GM23248 (cell line): ENCODE results near the gene GATAD2A.

Experiments
- EZH2 ChIP-seq: fragments of 200-600 bp; sonication (generic); IDR thresholded peaks from 2 replicates; pipeline ENCODE4 v1.6.1; 2018; ENCODE audit warnings: antibody characterized with exemption, mild to moderate bottlenecking; ENCODE audit not compliant: insufficient read depth, poor library complexity, severe bottlenecking
- EZH2phosphoT487 ChIP-seq: fragments of 200-600 bp; sonication (generic); IDR thresholded peaks from 2 replicates; pipeline ENCODE4 v1.6.1; 2018; ENCODE audit warnings: antibody characterized with exemption, moderate library complexity, mild to moderate bottlenecking, low read depth; ENCODE audit not compliant: insufficient read depth

DNA sequence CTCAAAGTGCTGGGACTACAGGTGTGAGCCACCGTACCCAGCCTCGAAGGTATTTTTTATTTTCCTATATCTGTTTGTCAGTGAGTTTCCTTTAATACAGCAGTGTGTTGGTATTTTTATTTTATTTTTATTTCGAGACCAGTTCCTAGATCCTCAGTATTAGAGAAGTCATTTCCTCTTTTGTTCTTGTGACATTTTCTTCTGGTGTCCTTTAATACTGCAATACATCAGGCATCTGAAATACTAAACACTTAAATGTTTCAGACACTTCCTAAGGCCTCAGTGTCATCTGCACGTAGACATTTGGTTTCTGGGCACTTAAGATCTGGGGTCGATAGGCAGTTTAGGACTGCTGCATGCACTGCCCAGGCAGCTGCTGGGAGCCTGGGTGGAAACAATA is 22.5 kb downstream of the GATAD2A start:
- TF ChIP-seq EZH2phosphoT487 (no peak), EZH2 (no peak)
